Uterus (tissue), 2 donors: Measurements from ENCODE around the gene RHBG.

Experiments
- POLR2A ChIP-seq, 2 donors: fragments of 450-650 bp; IDR thresholded peaks; one replicate each; pipeline ENCODE4 v1.6.1; 2016; ENCODE audit warnings: antibody characterized with exemption in 2 of 2, mild to moderate bottlenecking in 1 of 2, moderate library complexity in 1 of 2
- TF ChIP-seq, protein P1 (sequence below), 4 experiments: fragments of 200-600 bp in 2 of 4; fragments of 450-650 bp in 2 of 4; sonication (generic) in 2 of 4; IDR thresholded peaks; one replicate each; pipeline ENCODE4 v1.5.1; 2016 to 2019; ENCODE audit warnings: antibody characterized with exemption in 4 of 4, mild to moderate bottlenecking in 2 of 4, moderate library complexity in 1 of 4

DNA sequence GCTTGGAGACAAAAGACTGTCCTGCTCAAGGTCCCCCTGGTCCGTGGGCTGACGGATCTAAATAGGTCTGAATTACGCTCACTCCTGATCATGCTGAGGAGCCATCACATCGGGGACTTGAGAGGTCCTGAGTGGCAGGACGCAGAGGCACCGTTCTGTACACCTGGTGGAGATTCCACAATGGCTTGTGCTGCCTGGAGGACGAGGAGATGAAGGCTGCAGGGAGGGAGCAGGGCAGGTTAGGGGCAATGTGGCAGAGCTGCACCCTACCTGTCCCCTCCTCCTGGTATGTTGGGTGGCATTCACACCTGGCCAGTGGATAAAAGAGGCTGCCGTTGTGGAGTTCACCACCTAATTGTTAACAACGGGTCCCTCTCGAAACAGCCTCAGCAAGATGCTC is 38.7 kb downstream of the RHBG start:
- TF ChIP-seq, protein P1, sequence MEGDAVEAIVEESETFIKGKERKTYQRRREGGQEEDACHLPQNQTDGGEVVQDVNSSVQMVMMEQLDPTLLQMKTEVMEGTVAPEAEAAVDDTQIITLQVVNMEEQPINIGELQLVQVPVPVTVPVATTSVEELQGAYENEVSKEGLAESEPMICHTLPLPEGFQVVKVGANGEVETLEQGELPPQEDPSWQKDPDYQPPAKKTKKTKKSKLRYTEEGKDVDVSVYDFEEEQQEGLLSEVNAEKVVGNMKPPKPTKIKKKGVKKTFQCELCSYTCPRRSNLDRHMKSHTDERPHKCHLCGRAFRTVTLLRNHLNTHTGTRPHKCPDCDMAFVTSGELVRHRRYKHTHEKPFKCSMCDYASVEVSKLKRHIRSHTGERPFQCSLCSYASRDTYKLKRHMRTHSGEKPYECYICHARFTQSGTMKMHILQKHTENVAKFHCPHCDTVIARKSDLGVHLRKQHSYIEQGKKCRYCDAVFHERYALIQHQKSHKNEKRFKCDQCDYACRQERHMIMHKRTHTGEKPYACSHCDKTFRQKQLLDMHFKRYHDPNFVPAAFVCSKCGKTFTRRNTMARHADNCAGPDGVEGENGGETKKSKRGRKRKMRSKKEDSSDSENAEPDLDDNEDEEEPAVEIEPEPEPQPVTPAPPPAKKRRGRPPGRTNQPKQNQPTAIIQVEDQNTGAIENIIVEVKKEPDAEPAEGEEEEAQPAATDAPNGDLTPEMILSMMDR (IDR thresholded peaks at IDR 0.05): no peak
- TF ChIP-seq POLR2A (IDR thresholded peaks at IDR 0.05): no peak
